Stimulated activated naive CD4-positive, alpha-beta T cell (primary cell): Measurements from ENCODE around the gene SCYGR1.
"Not testable (repeated sequence)": the region's sequence is repeated elsewhere in the genome, so short reads cannot be mapped to it uniquely, and the experiment has no call there.

Experiments used
- DNase-seq, 6 experiments: peaks; one replicate each; lab custom pipeline; 2025; lab: John Stamatoyannopoulos, UW

Gene SCYGR1

DNA sequence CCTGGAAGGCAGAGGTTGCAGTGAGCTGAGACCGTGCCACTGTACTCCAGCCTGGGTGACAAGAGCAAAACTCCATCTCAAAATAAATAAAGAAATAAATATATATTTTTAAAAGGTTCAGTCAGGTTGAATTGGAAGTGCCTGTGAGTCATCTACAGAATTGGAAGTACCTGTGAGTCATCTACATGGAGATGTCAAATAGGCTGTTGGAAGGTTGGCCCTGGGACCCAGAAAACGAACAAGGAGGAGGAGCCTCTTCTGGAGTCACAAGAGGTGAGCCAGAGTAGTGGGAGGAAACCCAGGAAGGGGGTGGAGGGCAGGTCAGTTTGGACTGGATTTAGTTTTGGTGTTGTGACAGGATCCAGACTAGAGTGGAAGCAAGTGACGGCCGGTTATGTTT lies 15.2 kb upstream of the SCYGR1 start:
- DNase-seq: no peak

DNA sequence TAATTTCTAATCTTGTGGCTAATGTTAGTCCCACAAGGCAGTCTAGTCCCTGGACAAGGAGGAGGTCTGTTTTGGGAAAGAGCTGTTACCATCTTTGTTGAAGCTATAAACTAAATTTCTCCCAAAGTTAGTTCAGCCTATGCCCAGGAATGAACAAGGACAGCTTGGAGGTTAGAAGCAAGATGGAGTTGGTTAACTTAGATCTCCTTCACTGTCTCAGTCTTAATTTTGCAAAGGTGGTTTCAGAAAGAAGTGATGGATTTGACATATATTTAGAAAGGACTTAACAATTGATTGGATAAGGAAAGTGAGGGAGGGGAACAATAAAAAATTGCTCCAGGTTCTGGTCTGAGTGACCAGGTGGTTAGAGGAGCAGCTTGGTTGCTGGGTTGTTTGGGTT lies 14.6 kb upstream of the SCYGR1 start:
- no peak for DNase-seq

DNA sequence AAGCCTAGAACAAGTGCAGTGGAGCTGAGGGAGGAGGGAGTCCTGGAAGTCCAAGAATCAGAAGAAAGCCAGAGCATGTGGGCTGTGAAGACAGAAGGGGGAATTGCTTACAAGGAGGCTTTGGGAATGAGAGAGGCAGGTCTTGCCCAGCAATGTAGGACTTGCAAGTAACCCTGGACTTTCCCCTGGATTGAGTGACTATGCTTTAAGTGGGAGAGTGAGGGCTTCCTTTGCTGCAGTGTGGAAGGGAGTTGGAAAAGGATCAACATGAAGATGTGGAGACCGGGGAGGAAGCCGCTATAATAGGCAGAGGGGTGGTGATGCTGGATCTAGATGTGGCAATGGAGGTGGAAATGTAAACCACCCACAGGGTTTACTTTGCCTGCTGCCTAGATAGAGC lies 13.8 kb upstream of the SCYGR1 start:
- DNase-seq: no peak

DNA sequence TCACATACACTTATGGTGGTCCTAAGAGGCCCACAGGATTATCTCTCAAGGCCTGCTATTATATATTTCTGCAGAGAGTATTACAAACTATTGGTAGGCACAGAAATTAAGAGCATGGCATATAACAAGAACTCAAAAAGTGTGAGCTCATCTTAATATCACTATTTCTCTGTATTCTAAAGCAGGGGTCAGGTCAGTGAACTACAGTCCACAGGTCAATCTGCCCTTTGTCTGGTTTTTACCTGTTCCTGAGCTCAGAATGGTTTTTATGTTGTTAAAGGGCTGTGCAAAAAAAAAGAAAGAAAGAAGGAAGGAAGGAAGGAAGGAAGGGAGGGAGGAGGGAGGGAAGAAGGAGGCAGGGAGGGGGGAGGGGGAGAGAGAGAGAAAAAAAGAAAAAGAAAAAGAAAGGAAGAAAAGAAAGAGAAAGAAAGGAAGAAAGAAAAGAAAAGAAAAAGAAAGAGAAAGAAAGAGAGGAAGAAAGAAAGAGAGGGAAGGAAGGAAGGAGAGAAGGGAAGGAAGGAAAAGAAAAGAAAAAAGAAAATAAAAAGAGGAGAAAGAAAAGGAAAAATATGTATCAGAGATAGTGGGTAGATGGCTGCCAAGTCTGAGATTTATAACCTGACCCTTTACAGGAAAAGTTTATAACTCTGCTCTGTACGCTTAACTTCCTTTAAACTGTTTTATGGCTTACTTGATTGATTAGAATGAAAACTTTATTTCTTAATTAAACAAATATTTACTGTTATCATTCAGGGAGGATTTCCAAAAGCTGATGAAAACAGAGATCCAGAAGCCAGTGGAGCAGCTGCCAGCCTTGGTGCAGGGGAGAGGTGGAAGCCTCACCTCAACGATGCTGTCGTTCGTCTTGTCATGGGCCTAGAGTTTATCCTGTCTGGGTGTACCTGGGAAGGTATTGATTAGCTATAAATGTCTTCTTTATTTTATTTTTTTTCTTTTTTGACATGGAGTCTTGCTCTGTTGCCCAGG lies 11.2 kb upstream of the SCYGR1 start:
- no peak for DNase-seq

DNA sequence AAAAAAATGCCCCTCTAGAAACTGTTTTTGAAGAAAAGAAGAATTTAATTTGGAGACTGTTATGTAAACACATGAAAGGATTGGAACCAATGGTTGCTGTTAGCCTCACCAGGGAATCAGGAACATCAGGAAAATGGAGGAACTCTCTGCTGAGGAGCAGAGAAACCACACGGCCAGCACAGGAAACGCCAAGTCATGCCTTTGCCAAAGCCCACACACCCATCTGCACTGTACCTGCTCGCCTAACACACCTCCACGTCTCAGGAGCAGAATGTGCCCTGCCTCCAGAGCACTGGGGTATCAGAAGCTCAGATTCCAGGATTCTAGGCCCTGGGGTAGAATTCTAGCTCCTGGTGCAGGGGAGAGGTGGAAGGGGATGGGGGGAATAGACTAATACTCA lies 9.8 kb upstream of the SCYGR1 start:
- no peak for DNase-seq

DNA sequence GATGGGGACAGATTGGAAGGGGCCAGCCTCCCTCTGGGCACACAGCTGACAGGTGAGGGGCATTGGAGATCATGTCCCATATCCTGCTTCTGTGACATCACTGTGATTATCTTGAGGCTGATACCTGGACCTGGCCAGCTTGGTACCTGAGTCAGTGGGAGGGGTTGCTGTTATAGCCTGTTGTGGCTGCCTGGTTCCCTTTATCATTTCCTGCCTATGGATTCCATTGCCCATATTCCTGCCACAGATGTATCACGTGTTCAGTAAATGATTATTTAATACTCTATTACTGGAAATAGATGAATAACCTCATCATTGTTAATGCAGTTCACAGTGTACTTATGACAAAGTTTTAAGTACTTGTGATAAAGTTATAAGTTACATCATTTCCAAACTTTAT lies 7.8 kb upstream of the SCYGR1 start:
- no peak for DNase-seq

DNA sequence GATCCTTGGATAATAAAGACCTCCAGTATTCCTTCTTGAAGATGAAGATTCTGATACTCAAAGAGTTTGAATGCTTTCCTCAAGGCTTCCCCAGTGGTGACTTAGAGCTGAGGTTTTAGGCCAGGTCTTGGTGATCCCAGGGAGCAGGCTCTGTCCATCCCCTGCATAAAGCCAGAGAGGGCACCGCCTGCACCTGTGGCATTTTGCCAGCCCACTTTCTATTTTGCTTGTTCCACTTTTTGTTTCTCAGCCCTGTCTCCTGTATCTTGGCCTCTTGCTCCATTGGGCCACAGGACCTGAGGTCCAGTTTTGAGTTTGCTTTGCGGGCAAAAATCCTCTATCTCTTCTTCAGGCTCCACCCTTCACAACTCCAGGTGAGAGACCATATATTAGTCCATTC lies 6.7 kb upstream of the SCYGR1 start:
- DNase-seq: no peak

DNA sequence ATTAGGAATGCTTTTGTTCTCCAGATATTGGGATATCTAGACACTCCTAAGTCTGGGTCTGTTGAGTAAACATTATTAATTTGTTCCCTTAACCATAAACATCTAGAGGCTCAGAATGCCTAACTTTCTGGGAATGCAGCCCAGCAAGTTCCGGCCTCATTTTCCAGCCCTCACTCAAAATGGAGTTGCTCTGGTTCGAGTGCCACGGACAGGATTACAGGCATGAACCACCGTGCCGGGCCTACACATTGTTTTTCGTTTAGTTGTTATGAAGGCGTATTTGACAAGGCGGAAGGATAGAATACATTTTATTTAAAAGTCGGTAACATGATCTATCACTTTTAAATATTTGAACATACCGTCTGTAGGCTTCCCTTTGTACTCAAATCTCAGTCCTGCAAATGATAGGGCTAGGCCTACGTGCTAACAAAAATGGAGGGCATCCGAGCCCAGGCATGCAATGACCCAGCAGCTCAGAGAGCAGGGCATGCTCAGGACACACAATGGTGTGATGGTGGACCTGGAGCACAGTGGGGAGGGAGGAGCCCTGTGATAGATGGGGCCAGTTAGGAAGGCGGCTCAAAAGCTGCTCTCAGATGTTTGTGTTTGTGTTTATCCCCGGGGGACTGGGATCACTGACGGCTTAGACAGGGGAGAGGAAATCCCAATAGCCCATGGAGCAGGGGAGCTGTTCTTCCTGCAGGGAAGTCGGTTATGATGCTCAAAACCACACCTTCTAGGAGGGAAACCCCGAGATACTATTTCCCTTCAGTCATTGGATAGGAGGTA lies 2.9 kb upstream of the SCYGR1 start:
- no peak for DNase-seq

DNA sequence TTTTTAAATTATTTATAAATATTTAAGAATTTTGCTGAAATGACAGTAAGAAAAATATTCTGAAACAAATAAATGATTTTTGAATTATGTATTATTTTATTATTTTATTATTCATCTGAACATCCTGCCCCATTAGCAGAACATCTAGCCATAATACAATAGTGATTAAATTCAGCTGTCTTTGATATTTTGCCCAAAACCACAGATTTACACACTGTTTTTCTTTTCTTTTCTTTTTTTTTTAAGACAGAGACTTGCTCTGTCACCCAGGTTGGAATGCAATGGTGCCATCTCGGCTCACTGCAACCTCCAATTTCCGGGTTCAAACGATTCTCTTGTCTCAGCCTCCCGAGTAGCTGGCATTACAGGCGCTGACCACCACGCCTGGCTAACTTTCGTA lies 1.9 kb upstream of the SCYGR1 start:
- DNase-seq: no peak

DNA sequence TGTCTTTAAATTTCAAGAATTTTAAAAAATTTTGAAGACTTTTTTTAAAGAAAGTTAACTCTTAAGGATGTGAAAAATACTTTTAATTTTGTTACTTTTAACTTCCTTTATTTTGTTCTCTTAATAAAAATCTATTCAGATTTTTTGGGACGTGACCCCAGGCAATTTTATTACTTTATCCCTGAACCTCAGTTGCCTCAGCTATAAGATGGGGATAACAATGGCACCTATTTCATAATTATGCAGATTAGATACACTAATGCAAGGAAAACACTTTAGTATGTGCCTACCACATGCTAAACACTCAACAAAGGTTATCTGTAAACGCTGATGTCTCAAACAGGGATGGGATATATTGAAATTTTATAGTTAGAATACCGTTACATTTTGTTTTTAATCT lies 1.5 kb upstream of the SCYGR1 start:
- DNase-seq: no peak

DNA sequence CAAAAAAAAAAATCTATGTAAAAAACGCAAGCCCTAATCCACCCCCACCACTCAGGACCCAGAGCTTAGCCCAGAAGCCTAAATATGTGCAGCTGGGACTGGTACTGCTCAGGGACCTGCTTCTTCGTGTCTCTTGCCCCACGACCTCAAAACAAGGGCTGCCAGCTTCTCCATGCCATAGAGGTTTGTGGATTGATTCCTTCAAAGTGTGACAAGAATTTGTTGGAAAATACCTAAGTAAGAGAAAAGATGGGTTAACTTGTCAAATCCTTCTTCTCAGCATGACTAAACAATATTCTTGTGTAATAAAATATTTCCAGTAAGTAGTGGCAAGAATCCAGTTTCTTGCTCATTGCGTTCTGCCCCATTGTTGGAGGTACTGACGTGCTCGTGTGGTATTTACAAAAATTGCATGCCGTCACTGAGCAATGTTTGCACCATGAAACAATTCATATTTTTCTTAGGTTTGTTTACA lies 825 bp upstream of the SCYGR1 start:
- no peak for DNase-seq

DNA sequence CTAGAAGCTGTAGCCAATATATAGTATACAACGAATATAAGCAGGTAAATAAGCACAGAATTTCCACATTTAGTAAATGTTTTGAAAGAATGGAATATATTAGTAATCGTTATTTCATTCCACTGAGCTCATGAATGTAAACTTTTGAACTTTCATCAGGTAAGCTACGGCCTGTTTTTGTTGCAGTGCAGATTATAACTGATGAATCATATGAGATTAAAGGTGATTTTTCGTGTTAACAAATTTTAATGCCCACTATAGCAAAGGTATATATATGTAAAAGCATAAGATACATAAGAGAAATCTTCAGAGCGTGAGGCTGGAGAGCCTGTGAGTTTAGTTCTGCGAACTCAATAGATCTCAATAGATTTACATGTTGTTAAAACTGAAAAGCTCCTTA lies 1.1 kb downstream of the SCYGR1 start:
- no peak for DNase-seq

DNA sequence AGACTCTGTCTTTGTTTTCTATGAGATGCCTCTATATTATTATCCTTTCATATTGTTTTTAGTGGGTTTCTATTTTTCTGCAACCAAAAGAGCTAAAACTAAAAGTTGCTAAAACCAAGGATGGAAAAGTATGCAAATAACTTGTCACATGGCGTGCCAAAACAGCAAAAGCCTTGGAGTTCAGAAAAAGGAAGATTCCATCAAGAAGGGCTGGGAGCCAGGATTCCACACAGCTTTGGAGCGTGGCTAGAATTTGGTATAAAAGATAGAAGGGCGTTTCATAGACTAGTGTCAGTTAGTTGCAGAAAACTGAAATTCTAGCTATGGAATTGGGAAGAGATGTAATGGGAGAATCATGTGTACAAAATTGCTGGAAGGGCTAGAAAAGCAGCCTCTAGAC lies 4.1 kb downstream of the SCYGR1 start:
- no peak for DNase-seq

DNA sequence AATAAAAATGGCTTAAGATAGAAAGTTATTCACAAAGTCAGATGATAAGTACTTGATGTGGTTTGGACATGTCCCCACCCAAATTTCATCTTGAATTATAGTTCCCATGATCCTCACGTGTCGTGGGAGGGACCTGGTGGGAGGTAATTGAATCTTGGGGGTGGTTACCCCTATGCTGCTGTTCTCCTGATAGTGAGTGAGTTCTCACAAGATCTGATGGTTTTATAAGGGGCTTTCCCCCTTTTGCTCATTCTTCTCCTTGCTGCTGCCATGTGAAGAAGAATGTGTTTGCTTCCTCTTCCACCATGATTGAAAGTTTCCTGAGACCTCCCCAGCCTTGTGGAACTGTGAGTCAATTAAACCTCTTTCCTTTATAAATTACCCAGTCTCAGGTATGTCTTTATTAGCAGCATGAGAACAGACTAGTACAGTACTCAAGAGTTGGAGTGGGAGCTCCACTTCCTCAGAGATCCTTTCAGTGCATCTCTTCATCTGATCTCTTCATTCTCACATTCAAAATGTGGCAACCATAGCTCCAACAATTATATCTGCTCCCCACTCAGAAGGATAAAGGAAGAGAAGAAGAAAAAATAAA lies 5.4 kb downstream of the SCYGR1 start:
- DNase-seq: not testable (repeated sequence)

DNA sequence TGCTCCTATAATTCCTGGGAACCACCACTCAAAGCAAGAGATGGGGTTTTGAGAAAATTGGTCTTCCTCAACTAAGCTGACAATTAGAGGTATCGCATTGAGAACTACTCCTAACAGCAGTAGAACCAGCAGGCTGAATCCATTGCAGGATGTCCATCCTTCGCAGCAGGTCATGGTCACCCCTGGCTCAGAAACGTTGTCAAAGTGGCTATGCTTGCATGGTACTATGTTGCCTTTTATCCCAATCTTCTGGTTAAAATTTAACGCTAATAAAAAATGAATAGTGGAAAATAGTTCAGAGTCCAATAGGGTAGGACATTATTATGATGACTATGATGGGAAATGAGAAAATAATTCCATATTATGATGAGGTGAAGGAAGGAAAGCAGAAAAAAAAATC lies 8.7 kb downstream of the SCYGR1 start, which contains the start of gene TM4SF20:
Gene TM4SF20, minus strand, starts transcription at position 212 of the 400 bp plus-strand sequence. Its CDS starts 38 bp downstream, at position 174.
- no peak for DNase-seq

DNA sequence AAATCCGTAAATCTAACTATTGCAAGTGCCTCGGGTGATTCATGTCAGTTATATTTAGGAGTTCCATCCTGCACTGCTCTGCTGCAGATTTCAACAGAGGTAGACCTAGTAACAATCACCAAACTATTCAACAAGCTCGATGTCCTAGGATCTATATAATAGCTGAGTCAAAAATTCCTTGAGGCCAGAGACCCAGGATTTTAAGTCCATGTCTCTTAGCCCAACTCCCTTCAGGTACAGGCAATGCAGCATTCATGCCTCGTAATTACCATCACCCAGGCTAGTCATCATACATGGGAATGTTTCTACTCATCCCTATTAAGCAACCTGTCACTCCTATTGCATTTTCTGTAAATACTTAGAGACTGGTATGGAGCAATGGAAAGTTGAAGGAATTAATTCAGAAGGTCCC lies 9.4 kb downstream of the SCYGR1 start:
- DNase-seq: no peak

DNA sequence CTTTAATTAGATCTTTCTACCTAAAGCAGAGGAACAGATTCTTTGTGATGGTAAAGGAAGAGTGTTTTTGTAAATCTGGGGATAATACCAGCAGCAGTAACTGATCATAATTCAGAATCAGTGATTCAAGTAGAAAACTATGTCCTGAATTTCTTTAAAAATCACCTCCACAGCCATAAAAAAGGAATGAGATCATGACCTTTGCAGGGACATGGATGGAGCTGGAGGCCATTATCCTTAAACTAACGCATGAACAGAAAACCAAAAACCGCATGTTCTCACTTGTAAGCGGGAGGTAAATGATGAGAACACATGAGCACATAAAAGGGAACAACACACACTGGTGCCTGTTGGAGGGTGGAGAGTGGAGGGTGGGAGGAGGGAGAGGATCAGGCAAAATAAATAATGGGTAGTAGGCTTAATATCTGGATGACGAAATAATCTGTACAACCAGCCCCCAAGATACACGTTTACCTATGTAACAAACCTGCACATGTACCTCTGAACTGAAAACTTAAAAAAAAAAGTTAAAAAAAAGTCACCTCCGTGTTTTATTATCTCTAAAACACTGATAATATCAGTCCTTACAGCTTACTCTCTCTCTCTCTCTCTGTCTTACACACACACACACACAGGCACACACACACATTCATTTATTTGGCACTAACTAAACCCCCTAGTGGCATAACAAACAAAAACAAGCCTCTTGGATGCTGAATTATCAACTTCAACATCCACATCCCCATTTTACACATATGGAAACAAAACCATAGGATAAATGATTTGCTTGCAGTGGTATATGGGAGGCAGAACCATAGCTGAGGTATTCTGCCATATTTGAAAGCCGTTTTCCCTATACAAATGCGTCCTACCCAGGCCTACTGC lies 10.0 kb downstream of the SCYGR1 start:
- DNase-seq: no peak

DNA sequence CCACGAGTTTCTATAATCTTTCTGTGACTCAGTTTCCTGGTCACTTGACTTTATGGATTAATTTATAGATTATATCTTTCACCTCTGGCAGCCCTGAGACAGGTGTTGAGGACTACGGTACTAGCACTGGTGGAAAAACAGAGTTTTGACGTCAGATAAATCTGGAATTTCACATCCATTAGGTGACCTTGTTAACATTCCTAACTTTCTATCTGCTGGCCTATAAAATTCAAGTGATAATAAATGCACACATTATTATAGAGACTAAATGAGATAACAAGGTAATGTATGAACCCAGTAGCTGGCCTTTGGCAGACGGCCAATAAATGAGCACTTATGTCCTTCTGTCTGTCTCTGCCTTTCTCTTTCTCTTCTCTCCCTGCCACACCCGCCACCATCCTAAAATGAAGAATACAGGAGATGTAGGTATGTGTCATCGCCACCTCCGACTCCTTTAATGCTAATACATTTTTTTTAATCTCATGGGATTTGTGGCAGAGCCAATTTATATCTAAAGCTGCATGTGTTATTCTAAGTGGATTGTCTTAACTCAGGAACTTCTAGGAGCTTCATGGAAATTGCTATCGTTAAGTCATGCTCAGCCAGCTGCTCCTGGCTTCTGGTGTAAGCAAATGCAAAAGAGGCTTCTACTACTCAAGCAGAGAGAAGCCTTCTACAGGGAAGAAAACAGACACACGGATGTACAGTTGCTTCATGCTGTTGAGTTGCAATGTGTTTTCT lies 10.9 kb downstream of the SCYGR1 start:
- no peak for DNase-seq

DNA sequence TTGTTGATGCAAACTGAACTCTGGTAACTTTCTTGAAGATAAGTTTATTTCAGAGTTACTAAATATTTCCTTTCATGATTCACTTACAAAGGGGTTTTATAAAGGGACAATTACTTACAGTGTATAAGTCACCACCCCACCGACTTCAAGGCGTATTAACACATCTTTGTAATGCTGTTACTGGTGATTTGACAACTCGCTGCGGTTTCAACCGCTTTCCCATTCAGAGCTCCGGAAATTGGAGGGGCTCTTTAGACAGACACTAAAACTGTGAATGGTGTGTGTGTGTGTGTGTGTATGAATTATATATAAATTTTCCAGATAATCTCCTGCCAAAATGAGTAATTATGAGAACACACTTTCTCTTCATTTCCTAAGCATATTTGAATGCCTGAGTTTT lies 13.6 kb downstream of the SCYGR1 start:
- no peak for DNase-seq

DNA sequence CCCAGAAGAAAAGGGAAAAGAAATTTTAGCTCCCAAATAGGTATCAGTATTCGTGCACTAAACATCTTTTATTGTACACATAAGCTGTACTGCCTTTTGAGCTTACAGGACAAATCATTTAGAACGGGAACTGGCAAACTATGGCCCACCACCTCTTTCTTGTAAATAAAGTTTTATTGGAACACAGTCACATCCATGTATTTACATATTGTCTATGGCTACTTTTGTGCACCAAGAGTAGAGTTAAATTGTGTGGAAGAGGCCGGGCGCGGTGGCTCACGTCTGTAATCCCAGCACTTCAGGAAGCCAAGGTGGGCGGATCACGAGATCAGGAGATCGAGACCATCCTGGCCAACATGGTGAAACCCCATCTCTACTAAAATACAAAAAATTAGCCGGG lies 14.4 kb downstream of the SCYGR1 start:
- no peak for DNase-seq
